Stimulated activated CD4-positive, alpha-beta T cell treated with anti-CD3 and anti-CD28 coated beads, TNF-alpha, amount 100 ng/mL, for 24 hours (primary cell): ENCODE measurements around the gene TCHHL1.

Experiments
- DNase-seq, 3 experiments: peaks; one replicate each; pipeline ENCODE4 v3.0.0-alpha.2; 2020; ENCODE audit warnings: low read depth in 3 of 3

Gene TCHHL1

DNA sequence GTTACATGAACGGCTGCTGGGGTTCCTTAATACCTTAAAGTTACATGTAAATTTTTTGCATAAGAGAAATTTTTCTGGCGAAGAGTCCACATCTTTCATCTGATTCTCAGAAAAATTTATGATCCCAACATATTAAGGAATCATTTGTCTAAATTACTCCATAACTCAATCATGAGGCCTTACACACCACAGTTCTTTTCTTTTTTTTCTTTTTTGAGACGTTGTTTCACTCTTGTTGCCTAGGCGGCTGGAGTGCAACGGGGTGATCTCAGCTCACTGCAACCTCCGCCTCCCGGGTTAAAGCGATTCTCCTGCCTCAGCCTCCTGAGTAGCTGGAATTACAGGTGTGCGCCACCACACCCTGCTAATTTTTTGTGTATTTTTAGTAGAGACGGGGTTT is 50.0 kb downstream of the TCHHL1 start:
- no peak for DNase-seq

- DNase-seq = peak; percentile 56 to 87 (median 61)
These were observed 52.3 kb downstream of the TCHHL1 start, which contains the start of gene S100A11 for GRCh38 chr1:152036267-152037216. S100A11 (minus strand) TSS chr1:152037004; CDS start chr1:152036915, 89 bp downstream.

DNA sequence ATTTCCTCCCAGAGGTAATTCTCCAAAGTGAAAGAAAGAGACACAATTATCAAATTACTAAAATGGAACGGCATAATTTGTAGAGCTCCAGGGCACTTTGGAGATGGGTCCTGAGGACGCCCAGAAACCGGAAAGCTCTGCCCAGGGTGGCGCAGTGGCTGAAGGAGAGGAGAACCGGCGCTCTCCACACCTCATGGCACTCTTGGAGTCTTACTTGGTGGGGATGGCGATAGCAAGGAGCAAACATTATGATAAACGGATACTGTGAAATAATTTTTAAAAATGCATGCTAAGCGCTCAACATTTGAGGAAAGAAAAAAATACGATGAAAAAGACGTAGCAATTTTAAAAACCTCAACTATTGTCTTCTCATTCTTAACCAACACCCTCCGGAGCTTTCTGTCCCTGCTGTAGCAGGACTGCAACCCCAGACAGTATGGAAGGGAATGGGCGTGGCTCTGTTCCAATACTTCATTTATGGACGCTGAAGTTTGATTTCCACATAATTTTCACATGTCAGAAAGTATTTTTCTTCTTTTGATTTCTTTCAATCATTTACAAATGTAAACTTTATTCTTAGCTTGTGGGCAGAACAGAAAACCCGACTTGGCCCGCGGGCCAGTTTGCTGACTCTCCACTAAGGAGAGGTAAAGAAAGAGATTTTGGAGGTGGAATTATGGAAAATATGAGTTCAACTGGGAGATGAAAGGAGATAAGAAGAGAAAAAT is 53.2 kb downstream of the TCHHL1 start:
- DNase-seq = no peak

- peak; percentile 37 to 60 (median 50) for DNase-seq
These were observed 54.0 kb downstream of the TCHHL1 start for GRCh38 chr1:152034654-152035538.

- DNase-seq = no peak
These were observed 54.6 kb downstream of the TCHHL1 start for GRCh38 chr1:152034324-152034653.
